Measurements from ENCODE around the gene RAC2.
"Not testable (repeated sequence)": the region's sequence is repeated elsewhere in the genome, so short reads cannot be mapped to it uniquely, and the experiment has no call there.

The RAC2 gene

GRCh38 chr22:37201443-37201820 lies 42.6 kb downstream of the RAC2 start:
- not testable (repeated sequence) for DNase-seq

- peak in 1 of 2 experiments; percentile 45 for DNase-seq
These were observed 44.3 kb downstream of the RAC2 start for GRCh38 chr22:37199760-37200108.

- DNase-seq, result peak; percentile 96 to 98
These were observed 44.8 kb downstream of the RAC2 start for GRCh38 chr22:37199103-37199759.

- peak; percentile 30 to 75 for DNase-seq
These were observed 45.6 kb downstream of the RAC2 start for GRCh38 chr22:37198258-37199102.

- DNase-seq, result no peak
These were observed 46.4 kb downstream of the RAC2 start for GRCh38 chr22:37197451-37198257.

GRCh38 chr22:37196539-37197450 lies 47.3 kb downstream of the RAC2 start:
- no peak for DNase-seq

GRCh38 chr22:37195921-37196320 lies 48.1 kb downstream of the RAC2 start:
- no peak for DNase-seq

GRCh38 chr22:37194750-37195149 lies 49.3 kb downstream of the RAC2 start:
- no peak for DNase-seq

GRCh38 chr22:37193629-37194191 lies 50.4 kb downstream of the RAC2 start:
- no peak for DNase-seq

GRCh38 chr22:37192741-37193140 lies 51.3 kb downstream of the RAC2 start:
- no peak for DNase-seq

GRCh38 chr22:37192204-37192603 lies 51.9 kb downstream of the RAC2 start:
- DNase-seq, result no peak

- DNase-seq, result no peak
These were observed 53.7 kb downstream of the RAC2 start for GRCh38 chr22:37190262-37190780.

- DNase-seq, result no peak
These were observed 55.1 kb downstream of the RAC2 start for GRCh38 chr22:37188901-37189466.

GRCh38 chr22:37187891-37188761 lies 55.9 kb downstream of the RAC2 start, which contains the start of gene C1QTNF6:
TSS of gene C1QTNF6 (minus strand) at chr22:37188247. CDS start at chr22:37188213, 34 bp downstream.
- no peak for DNase-seq

GRCh38 chr22:37187552-37187890 lies 56.5 kb downstream of the RAC2 start:
- no peak for DNase-seq

- no peak for DNase-seq
These were observed 57.0 kb downstream of the RAC2 start for GRCh38 chr22:37186997-37187522.

- peak in 1 of 2 experiments; percentile 45 for DNase-seq
These were observed 57.7 kb downstream of the RAC2 start for GRCh38 chr22:37186228-37186996.

GRCh38 chr22:37185646-37186227 lies 58.3 kb downstream of the RAC2 start:
- no peak for DNase-seq

Measured in NCI-H1930 (cell line).